Muscle of arm (tissue), 12 donors: Measurements from ENCODE around the gene TOMM22. TPM values are rescaled to one million over a fixed set of nuclear protein-coding genes. Genes with fewer than 3 reads are reported as not detected.

Experiments
- DNase-seq: peaks from one replicate; pipeline ENCODE4 v3.0.0-alpha.2; 2013
- polyA plus RNA-seq, 12 donors: library from polyadenylated mRNA; unstranded; fragments of 120-200 nt; gene quantifications; one replicate each; pipeline ENCODE4 v1.2.1, GENCODE V29; 2013; ENCODE audit not compliant: insufficient read length in 12 of 12

Gene TOMM22
- polyA plus RNA-seq, 12 donors, result 63.9 to 88.3 (median 83.5) TPM; not detected in 1

DNA sequence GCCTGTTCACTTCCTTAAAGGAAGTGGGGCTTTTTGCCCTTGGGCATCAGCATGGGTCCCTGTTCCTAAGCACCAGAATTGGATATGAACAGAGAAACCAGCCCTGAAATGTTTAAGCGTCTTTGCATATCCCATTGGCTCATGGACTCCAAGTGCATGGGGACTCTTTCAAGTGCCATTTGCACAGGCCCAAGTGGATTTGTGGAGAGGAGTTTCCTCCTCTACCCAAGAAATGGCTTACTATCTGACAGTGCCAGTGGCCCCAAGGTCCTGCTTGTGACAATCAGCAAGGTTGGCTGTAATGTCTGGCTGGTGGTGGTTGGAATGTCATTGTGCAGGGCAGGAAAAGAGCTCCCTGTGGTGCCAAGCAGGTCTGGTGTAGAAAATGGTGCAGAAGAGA, 4.0 kb downstream of the TOMM22 start:
- no peak for DNase-seq

DNA sequence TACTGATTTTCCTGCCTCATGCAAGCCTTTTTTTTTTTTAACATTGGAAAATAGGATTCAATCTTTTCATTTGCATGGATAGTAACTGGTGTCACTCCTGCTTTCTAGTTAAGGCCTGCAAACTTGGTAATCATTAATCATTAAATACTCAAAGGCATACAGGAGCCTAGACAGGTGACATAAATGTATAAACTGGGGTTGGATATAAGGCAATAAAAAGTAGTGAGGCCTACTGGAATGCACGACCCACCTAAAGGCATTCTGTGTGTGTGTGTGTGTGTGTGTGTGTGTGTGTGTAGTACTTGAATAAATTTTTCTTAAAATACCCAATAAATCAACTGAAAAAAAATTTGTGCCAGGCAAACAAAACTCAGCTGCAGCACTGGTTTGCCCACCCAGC, 7.9 kb downstream of the TOMM22 start:
- no peak for DNase-seq

DNA sequence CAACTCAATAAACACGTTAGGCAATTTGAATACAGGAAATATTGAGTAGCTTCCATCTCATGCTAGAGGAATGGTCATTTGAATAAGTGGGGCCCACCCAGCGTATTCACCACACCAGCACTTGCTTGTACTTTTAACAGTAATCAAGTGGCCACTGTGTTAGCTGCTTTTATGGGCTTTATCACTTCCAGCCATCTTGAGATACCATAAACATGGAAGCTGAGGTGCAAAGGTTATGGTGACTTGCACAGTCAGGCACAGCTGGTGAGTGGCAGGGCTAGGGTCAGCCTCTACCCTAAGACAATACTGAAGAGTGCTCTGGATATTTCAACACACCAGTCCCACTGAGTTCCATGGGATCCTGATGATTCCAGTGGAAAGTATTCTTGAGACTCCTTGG, 12.3 kb downstream of the TOMM22 start:
- no peak for DNase-seq

DNA sequence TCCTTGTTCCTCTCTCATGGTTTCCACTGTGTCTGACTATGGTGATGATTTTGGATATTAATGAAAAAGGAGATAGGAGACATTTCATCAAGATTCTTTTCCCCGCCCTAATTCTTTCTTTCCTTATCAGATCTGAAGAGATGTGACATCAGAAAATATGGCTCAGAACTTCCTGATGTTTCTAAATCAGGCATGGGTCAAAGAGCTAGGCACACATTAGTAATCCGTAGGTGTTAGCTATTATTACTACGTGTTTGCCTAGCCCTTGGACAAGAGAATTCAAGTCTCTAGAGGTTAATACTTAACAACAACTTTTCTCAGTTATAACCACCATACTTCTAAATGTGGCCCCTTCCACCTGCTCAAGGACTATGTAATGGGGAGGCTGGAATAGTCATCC, 13.2 kb downstream of the TOMM22 start:
- DNase-seq, result no peak

DNA sequence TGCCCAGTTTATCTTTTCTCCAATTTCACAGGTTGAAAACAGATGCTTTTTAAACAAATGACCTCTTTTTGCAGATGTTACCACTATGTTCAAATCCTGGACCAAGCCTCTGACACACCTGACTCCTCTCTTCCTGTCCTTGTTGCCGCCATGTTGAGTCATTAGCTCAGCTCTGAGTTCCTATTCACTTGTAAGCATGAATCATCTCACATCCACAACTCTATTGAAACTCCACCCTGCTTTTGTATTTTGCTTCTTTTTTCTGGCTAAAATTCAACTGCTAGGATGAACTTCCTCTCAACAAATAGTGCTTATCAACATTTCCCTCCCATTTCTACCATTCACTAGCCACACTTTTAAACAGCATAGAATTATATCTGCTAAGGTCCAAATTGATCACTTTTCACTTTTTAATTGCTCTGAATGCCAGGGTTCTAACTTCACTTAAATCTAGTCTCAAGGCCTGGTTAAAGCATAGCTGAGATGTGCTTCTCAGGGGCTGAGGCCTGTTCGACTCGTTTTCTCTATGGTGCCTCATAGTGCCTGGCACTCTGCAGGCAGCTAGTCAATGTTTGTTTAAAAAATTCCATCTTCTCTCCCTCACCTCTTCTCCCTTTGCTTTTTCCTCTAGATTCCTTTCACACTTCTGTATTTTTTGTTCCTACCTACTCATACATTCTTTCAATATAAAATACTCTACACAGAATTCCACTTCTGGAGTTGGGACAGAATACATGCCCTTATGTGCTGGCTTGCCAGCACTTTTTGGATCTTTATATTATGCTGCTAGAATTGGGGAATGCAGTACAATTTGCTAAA, 15.1 kb downstream of the TOMM22 start:
- no peak for DNase-seq

DNA sequence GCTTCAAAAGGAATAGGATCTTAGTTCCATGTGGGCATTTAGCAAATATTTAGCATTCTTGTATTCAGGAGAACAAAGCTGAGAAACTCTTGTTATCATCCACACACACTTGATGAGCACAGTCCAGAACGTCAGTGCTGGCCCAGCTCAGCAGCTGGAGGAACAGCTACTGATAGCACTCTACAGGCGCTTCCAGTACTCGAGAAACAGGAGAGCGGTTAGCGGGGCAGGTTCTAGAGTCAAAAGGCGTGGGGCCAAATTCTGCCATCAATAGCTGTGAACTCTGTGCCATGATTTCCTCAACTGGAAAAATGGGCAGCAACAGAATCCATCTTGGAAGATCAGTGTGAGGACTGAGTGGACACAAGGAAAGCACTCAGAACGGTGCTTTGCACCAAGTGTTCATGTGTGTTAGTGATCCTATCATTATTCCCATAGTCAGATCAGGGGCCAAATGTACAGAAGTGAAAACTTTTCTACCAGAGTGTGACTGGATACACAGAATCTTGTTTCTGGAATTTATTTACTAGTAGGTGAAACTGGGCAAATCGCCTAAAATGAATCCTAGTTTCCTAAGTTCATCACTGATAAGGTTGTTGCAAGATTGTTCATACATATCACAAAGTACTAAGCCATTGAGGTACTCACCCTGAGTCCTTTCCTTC, 15.8 kb downstream of the TOMM22 start:
- DNase-seq, result no peak

DNA sequence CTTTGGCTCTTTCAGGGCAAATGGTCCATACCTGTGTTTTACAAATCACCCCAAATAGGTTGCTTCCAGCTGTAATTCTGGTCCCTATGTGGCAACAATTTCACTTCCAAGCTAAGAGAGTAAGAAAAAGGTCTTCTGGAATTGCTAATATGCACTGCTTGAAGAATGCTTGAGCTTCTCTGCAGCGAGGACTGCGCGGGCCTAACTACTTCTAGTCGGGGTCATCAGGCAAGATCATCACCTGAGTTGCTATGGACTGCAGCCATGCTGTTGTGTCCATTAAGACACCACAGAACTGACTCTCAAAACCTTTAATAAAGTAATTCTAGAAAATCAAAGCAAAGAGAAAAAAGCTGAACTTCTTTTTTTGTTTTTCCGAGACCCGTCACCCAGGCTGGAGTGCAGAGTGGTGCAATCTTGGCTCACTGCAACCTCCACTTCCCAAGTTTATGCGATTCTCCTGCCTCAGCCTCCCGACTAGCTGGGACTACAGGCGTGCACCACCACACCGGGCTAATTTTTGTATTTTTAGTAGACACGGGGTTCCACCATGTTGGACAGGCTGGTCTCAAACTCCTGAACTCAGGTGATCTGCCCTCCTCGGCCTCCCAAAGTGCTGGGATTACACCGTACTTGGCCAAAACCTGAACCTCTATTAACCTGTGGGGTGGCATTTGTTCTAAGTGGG, 16.8 kb downstream of the TOMM22 start:
- DNase-seq, result no peak

DNA sequence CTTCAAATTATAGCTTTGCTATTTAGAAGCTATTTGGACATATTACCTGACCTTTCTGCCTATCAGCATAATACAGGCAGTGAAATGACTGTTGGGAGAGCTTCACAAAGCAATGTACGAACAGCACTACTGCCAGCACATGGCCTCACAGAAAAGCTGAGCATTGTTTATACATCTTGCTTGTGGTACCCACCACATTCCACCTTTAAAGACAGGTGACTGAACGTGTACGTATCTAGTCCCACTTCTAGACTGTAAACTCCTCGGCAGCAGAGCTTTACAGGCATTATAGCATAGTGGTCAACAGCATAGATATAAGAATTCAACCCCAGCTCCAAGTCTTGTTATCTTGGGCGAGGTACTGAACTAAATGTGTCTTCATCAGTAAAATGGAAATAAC, 17.4 kb downstream of the TOMM22 start:
- DNase-seq, result no peak

DNA sequence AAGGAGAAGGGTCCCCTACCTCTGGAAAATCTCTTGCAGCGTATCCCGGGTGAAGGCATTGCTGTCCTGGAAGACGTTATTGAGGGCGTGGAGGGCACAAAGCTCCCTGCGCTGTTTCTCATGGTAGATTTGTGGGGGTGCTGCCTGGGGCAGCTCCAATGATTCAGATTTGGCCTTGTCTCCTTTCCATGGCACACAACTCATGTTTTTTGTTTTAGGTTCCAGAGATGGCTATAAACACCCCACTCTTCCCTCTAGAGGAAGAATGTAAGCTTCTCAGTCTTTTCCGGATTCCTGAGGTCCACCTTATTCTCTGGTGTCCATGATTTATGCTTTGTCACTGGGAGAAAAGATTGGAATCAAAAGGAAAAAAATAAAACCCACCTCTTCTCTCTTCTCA, 18.0 kb downstream of the TOMM22 start:
- DNase-seq, result no peak

DNA sequence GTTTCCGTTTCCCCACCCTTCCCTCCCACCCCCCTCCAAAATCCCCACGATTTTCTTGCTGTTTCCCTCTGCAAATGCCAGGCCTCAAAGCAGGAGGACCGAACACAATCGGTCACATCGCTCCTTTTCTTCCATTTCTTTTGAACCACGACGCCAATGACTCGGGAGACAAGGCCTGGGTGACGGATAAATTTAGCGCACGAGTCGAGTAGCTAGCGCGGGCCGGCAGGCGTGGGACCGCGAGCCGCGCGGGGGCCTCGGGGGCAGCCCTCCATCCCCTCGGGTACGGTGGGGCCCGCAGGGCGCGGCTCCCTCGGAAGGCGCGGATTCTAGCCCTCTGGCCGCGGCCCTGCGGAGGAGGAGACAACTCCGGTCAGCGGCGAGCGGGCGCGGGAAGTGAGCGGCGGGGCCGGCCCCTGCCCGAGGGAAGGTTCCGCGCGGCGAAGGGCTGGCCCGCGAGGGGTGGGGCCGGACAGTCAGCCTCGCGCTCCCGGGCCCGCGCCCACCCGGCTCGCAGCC, 18.6 kb downstream of the TOMM22 start:
- peak; percentile 59 for DNase-seq

DNA sequence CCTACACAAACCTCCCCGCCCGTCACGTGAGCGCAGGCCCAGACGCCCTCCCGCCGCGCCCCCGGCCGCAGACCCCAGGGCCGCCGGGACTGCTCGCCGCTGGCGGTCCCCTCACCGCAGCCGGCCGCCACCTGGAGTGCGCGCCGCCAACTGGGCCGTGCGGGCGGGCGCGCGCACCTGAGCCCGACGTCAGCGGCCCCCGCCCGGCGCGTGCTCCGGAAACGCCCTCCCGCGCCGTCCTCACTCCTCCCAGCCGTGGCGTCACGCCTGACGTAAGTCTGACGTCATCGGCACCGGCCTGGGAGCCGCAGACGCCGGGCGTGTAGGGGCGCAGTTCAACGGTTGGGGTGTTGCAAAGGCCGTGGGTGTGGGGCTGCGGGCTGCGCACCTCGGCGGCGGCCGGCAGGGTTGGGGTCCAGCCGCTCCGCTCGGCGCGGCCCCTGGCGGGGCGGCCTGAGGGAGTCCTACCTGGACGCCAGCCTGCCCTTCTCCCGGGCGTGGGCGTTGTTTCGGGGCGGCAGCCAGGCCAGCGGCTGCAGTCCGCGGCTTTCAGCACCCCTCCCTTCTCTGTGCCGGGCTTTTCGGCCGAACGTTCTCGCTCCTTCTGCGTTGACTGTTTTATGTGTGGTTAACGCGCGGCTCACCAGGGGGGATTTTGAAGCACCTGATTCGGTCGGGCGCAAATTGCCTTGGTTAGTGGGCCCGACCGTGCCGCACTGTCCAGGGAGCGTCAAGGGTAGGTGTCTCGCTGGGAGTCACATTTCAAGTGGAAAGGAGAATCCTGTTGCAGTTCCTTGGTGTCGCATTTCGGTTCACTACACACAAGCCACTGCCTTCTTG, 19.3 kb downstream of the TOMM22 start, which contains the start of gene JOSD1:
Gene JOSD1 (minus strand): TSS at position 155 of the 840 bp plus-strand sequence. CDS start 956 bp downstream, outside the sequence.
- peak; percentile 93 for DNase-seq

DNA sequence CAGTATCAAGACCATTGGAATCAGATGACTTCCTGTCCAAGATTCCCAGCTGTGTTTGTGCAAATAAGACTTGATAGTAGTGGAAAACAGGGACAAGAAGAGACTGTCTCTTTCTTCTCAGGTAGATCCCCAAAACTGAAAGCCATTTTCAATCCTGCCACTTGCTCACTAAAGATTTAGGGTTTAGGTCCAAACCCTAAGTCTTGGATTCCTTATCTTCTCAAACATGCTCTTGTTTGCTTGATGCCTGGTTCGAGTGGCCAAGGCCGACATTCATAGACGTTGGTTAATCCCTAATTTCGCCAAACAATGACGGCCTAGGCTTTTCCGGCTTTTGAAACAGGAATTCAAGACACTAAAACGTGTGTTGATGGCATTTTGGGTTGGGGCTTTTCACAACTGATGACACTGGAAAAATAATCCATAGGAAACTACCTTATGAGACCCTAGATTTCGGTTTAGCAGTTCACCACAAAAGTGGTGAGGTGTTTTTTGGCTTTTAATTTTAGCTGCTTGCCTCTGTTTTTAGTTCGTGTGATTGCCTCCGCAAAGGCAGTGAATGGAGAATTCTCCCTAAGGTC, 23.0 kb downstream of the TOMM22 start:
- no peak for DNase-seq

DNA sequence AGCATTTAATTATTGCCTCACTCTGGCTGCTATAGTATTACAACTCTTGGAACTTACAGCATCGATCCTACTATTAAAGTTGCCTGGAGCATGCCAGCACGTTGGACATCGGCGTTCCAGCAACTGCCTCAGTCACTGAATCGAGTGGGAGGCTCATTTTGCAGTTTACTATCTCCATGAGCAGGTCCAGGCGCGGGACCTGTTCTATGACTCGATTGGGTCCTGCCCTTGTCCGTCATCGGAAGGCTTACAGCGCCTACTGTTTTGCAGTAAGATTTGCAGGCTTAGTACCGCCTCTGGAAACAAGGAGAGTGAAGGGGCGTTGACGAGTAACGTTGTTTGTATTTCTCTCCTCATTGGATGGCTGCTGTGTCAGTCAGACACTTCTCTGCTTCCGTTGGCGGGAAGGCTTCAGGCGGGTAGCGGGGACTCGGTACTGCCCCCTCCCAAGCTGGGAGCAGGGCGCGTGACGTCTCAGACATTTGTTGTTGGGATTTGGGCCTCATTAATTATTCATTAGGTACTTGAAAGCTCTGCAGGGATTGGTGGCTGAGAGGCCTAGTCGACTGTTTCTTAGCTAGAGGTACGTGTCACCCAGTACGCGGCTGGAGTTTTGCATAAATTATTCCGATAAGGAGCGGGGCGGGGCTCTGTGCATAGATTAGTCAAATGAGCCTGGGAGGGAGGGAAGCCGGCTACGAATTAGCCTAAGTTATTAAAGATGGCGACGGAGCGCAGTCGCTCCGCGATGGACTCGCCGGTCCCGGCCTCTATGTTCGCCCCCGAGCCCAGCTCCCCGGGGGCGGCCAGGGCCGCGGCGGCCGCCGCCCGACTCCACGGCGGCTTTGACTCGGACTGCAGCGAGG, 23.7 kb downstream of the TOMM22 start, which contains the start of gene GTPBP1:
Gene GTPBP1 (plus strand): TSS at position 710 of the 866 bp plus-strand sequence. CDS start 12 bp downstream, at position 722.
- peak; percentile 100 for DNase-seq

DNA sequence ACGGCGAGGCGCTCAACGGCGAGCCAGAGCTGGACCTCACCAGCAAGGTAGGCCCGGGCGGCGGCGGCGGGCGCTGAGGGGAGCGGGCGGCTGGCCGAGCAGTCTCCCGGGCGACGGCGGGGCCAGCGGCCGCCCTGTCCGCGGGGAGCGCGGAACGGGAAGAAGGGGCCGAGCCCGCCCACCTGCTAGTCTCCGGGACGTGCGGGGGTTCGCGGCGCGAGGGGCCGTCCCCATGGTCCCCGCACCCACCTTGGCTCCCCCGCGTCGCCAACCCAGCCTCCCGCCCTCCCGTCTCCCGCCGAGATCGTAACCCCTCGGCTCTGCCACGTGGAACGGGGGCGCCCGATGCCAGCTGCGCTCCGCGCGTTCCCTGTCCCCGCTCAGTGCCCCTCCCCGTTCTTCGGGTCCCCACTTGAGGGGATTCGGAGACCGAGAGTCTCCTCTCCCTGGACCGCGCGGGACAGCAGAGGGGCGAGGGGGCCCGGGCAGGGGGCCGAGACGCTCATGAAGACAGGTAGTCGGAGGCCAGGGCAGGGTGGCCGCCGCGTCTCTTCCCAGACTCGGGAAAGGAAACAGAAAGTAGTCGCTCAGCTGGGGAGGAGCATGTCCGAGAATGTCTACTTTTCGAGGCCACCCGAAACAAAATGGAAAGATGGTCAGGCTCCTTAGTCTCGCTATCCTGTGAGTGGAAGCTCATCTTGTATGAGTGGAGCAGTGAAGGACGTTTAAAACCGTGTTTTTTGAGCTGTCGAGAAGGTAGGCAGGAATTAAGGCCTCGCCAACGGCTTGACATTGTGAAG, 24.5 kb downstream of the TOMM22 start:
- DNase-seq, result peak; percentile 49

DNA sequence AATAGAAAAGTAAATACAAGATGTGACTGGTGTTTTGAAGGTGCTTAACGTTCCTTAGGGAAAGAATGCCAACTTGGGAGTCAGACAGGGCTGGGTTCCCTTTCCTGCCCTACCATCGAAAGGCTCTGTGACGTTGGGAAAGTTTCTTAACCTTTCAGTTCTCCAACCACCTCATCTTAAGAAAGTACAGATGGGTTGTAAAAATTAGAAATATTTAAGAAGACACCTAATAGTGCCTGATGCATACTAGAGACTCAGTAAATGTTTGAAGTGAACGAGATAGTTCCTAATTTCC, 25.1 kb downstream of the TOMM22 start:
- DNase-seq, result no peak

DNA sequence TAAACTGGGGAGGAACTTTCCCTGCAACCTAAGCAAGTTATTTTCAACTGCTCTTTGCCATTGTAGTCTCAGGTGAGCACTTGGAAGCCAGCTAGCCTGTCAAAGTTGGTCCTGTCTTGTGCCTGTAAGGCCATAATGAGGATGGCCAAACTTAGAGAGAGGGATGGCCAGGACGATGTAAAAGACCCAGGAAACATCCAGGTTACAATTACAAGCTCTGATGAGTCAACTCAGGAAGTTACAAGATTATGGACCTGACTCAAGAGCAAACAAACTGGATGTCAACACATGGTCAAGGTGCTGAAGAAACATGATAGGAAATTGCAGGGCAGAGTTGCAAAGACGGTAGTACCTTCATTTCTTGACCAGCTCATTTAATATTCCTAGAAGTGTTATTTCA, 25.6 kb downstream of the TOMM22 start:
- DNase-seq, result no peak

DNA sequence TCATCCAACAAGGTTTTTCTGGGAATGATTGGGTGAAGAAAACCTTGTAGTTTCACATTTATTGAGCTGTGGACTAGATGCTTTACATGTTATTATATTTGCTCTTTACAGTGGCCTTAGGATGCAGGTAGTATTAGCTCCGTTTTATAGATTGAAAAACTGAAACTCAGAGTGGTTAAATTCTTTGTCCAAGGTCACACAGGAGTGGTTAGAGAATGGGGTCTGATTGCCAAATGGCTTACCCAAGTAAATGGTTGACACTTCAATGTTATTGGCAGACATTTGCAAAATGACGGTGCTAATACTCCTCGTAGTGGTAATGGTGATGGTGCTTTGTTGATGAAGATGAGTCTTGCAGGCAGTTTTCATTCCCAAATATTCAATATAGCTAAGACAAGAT, 26.2 kb downstream of the TOMM22 start:
- no peak for DNase-seq

DNA sequence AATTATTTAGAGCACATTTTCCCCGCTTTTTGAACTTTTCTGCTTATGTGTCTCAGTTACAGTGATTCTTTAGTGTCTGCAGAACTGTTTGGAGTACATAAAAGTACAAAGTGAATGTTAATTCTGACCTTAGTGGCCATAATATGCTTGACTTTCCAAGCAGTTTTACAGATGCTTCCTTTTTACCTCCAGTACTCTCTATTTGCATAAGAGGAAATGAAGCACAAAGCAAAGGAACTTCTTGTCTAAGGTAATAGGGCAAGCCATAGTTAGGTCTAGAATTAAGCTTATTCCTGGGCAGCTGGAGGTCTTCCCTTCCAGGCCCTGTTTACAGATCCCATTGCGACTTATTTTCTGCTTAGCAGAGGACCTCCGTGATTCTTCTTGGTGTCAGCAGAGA, 27.5 kb downstream of the TOMM22 start:
- DNase-seq, result no peak

DNA sequence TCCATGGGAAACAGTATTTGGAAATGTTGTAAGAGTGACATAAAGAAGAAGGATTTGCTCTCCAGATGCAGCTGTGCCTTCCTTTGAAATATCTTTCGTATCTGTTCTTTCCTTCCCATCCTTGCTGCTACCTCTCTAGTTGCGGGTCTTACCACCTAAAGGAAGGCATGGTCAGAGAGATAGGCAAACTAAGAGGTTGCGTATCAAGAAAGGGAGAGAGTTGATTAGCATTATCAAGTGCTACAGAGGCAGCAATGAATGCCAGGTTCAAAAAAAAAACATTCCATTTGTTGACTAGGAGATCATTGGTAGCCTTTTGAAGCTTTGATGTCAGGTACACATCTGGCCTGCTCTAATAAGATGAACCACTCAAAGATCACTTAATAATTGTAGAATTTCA, 28.6 kb downstream of the TOMM22 start:
- no peak for DNase-seq
